ENCODE data around the gene ADAM22.

- TF ChIP-seq EZH2 (IDR thresholded peaks at IDR 0.05; ENCODE audit: insufficient read depth, poor library complexity, severe bottlenecking) (no peak), EZH2phosphoT487 (IDR thresholded peaks at IDR 0.05; ENCODE audit: insufficient read depth, low read depth) (no peak)
These were observed 280.4 kb downstream of the ADAM22 start for GRCh38 chr7:88214456-88214855.

All from GM23248 (cell line).